GM12864 (cell line): ENCODE measurements around the gene CCNYL1.

ENCODE experiments used
- DNase-seq: peaks from one replicate; pipeline ENCODE4 v3.0.0-alpha.2; 2011; ENCODE audit warnings: low read depth
- H3K4me3 ChIP-seq: 2 replicates; pipeline ENCODE4 v1.5.1; 2011; ENCODE audit warnings: mild to moderate bottlenecking, low read depth, low read length, control low read depth
- TF ChIP-seq, protein P1 (sequence below): IDR thresholded peaks from 2 replicates; pipeline ENCODE4 v1.5.1; 2011; ENCODE audit warnings: low read depth, mild to moderate bottlenecking, moderate library complexity, low read length, control low read depth, inconsistent platforms; ENCODE audit errors: missing control alignments

The CCNYL1 gene

DNA sequence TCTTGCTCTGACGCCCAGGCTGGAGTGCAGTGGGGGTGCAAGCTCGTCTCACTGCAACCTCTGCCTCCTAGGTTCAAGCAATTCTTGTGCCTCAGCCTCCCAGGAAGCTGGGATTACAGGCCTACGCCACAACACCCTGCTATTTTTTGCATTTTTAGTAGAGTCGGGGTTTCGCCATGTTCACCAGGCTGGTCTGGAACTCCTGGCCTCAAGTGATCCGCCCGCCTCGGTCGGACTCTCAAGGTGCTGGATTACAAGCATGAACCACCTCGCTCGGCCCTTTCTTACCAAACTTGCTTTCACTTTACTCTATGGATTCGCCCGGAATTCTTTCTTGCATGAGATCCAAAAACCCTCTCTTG is 61.4 kb downstream of the CCNYL1 start:
- H3K4me3 ChIP-seq = no peak overlapping the region
- TF ChIP-seq, protein P1, sequence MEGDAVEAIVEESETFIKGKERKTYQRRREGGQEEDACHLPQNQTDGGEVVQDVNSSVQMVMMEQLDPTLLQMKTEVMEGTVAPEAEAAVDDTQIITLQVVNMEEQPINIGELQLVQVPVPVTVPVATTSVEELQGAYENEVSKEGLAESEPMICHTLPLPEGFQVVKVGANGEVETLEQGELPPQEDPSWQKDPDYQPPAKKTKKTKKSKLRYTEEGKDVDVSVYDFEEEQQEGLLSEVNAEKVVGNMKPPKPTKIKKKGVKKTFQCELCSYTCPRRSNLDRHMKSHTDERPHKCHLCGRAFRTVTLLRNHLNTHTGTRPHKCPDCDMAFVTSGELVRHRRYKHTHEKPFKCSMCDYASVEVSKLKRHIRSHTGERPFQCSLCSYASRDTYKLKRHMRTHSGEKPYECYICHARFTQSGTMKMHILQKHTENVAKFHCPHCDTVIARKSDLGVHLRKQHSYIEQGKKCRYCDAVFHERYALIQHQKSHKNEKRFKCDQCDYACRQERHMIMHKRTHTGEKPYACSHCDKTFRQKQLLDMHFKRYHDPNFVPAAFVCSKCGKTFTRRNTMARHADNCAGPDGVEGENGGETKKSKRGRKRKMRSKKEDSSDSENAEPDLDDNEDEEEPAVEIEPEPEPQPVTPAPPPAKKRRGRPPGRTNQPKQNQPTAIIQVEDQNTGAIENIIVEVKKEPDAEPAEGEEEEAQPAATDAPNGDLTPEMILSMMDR = no peak
- no peak for DNase-seq

DNA sequence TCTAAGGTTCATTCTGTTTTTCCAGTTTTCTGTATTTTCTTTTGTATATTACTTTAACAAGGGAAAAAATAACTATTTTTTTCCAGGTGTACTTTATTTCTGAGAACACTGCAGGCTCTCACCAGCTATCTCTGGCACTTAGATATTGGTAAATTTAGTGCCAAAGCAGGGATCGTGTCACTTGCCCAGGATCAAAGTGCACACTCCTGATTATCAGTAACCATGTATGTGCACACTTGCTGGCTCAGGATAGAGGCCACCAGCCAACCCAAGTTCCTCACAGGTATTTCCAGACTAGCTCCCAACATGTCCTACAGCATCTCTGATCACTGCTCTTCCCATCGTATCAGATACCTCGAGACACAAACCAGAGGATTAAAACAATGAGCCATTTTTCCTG is 64.0 kb downstream of the CCNYL1 start:
- H3K4me3 ChIP-seq = no peak overlapping the region
- no peak for DNase-seq
- TF ChIP-seq, protein P1 = no peak

DNA sequence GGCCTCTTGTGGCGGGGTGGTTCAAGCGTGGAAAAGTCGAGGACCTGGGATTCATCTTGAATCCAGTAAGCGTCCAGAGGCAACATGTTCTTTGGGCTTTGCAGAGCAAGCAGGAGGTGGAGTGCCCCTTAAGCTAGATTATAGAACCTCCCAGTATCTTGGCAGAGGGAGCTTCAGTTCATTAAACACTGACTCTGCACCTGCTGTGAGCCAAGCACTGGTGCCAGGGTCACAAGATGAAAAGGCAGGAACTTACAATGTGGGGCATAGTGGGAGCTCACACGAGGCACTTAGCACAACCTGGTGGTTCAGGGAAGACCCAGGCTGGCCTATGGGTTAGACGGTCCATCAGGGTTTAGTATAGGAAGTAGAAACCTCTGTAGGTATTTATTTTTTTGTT is 65.7 kb downstream of the CCNYL1 start:
- no peak overlapping the region for H3K4me3 ChIP-seq
- DNase-seq = no peak
- TF ChIP-seq, protein P1 = no peak

DNA sequence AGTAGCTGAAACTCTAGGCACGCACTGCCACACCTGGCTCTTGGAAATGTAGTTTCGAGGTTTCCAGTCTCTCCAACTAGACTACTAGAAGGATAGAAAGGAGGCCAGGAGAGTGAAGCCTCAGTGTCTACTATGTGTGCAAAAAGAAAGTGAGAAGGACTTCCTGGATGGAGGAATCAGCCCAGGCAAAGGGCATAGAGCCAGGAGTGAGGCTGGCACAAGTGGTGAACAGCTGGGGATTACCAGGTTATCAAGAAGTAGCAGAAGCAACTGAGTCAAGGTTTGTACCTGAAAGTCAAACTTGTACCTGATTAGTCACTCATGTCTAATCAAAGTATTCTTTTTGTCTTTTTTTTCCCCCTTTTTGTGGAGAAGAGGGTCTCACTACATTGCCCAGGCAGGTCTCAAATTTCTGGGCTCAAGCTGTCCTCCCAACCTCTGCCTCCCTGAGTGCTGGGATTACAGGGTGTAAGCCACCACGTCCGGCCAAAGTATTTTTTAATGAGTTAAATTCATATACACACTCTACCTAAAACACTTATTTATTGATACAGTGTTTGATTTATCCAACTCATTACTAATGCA is 67.0 kb downstream of the CCNYL1 start:
- TF ChIP-seq, protein P1 = no peak
- DNase-seq = no peak
- H3K4me3 ChIP-seq = no peak overlapping the region

DNA sequence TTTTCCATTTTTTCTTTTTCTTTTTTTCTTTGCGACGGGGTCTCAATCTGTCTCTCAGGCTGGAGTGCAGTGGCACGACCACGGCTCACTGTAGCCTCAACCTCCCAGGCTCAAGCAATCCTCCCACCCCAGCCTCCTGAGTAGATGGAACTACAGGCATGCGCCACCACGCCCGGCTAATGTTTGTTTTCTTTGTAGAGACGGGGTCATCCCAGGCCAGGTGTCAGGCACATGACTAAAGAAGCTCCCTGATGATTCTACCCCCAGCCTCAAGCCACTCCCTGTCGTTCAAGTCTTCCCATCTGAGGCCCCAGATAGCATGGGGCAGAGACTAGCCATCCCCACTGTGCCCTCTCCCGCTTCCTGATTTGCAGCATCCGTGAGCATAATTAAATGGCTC is 68.1 kb downstream of the CCNYL1 start:
- DNase-seq = no peak
- TF ChIP-seq, protein P1 = no peak
- H3K4me3 ChIP-seq = no peak overlapping the region

DNA sequence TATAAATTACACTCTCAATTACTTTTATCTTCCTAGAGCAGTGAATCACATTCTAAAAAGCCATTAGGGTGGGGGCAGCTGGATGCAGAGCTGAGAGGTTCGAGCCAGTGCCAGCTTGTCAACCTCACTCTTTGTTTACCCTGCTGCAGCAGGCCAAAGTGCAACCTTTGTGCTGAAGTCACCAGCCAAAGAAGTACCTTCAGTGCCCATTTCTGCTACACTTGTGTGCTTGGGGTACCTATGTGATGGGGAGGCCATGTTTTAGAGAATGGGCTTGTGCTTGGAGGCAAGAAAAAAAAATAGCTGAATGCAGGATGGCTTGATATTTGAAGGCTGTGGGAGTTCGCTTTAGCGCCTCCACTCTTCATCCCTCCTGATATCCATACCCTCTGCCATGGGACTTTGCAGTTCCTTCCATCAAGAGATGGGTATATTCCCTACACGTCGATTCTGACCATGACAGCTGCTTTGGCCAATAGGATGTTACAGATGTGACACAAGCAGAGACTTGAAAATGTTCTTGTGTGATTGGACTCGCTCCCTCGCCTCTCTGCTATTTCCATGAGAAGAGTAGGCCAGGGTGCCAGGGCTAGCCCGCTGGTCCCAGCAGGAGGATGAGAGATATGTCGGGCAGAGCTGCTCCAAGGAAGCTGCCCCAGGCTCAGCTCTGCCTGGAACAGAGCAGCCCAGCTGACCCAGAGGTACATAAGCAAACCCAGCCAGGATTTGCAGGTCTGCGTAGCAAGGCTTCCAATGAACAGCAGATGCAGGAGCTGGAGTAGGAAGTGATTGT is 71.0 kb downstream of the CCNYL1 start:
- DNase-seq = no peak
- TF ChIP-seq, protein P1 = no peak
- no peak overlapping the region for H3K4me3 ChIP-seq

DNA sequence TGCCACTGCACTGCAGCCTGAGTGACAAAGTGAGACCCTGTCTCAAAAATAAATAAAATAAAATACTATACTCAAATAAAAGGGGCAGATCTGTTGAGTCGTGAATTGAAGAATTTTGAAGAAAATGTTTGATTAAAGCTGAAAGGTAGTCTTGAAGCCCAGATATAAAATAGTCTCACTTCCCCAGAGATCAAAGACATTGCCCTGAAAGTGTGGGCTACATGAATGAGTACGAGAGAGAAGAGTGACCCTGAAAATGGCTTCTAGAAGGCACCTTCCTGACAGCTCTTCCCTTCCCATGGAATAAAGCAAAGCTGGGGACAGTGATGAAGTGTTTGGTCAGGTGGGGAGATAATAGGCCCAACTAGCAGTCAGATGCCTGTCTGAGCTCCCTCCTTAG is 72.1 kb downstream of the CCNYL1 start:
- no peak for DNase-seq
- TF ChIP-seq, protein P1 = no peak
- no peak overlapping the region for H3K4me3 ChIP-seq
